GM12878 (cell line): ENCODE measurements around the gene GIMD1.

Source experiments
- CEBPZ ChIP-seq: fragments of 150-350 bp; IDR thresholded peaks from 2 replicates; pipeline ENCODE4 v1.6.1; 2016; ENCODE audit warnings: low read depth, low read length
- CTCF ChIP-seq, 3 experiments: IDR thresholded peaks in 2 of 3; conservative IDR thresholded peaks in 1 of 3; 2 replicates each; pipeline ENCODE4 v1.5.1; 2011; ENCODE audit warnings: low read depth in 3 of 3, low read length in 3 of 3, mild to moderate bottlenecking in 3 of 3, control low read depth in 2 of 3, moderate library complexity in 2 of 3, inconsistent platforms in 1 of 3, mixed read lengths in 1 of 3; ENCODE audit not compliant: control insufficient read depth in 2 of 3, insufficient read depth in 1 of 3; ENCODE audit errors: extremely low read depth in 1 of 3
- PBX3 ChIP-seq: IDR thresholded peaks from 2 replicates; pipeline ENCODE4 v1.6.1; 2011; ENCODE audit warnings: mild to moderate bottlenecking, low read depth, low read length, moderate library complexity; ENCODE audit not compliant: insufficient replicate concordance
- WRNIP1 ChIP-seq: IDR thresholded peaks from 2 replicates; pipeline ENCODE4 v1.6.1; 2011; ENCODE audit warnings: low read depth, low read length, improper control_type of control experiment, borderline replicate concordance

DNA sequence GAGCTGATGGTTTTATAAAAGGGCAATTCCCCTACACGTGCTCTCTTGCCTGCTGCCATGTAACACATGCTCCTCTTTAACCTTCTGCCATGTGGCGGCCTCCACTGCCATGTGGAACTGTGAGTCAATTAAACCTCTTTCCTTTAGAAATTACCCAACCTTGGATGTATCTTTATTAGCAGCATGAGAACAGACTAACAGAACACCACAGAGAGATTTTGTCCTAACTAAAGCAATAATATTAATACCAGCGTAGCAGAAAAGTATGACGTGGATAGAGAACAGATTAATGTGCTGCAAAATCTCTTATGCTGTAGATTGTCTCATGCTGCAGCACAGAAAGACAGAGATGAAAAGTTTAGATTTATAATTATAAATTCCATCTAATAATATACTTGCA lies 29.1 kb downstream of the GIMD1 start:
- TF ChIP-seq CEBPZ: no peak
- TF ChIP-seq WRNIP1: no peak
- no peak for TF ChIP-seq PBX3
- TF ChIP-seq CTCF (IDR thresholded peaks at IDR 0.05 in 2 of 3, conservative IDR thresholded peaks at IDR 0.05 in 1 of 3; ENCODE audit: control insufficient read depth in 2 of 3, extremely low read depth in 1 of 3, insufficient read depth in 1 of 3, low read depth in 3 of 3, low read length in 3 of 3): no peak
